ENCODE data around the gene COL21A1. TPM values are rescaled to one million over a fixed set of nuclear protein-coding genes. Genes with fewer than 3 reads are reported as not detected.

Gene COL21A1
- total and polyA plus RNA-seq, 2 of the 13 experiments (the other 11 are each of a cell fraction or from before 2014, with no cell fraction given): 0.13 TPM; not detected in 1

DNA sequence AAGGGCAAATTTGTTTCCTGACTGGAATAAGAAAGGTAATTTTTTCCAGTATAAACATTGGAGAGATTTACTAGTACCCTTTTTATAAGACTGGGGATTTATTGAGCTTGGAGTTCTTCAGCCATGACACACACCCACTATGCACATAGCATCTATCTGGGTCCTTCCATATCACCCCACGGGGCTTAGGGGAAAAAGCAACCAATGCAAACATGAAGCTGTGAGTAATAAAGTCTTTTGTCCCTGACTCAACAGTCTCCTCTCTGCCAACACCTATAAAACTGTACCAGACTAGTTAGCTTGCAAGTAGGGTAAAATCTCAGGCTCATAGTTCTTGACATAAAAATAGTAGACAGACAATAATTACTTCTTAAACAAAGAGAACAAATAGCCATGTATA lies 23.4 kb downstream of the COL21A1 start:
- Histone ChIP-seq H3K4me1 (ENCODE audit: insufficient read depth, low read length) (no peaks in the 10 kb centered on the region), H4K20me1 (ENCODE audit: insufficient read depth, low read length) (no peaks in the 10 kb centered on the region), H3K4me3 (replicated peaks in 1 of 3; ENCODE audit: insufficient read depth in 1 of 3, low read depth in 2 of 3, low read length in 3 of 3) (no peak overlapping the region), H3K4me2 (ENCODE audit: low read depth, low read length) (no peak overlapping the region), H3K9me3 (ENCODE audit: low read length) (no peaks in the 10 kb centered on the region), H3K27ac (ENCODE audit: extremely low read length, insufficient read depth, low read length) (no peak overlapping the region), H2AFZ (ENCODE audit: low read length) (no peak overlapping the region), H3K36me3 (replicated peaks in 1 of 2; ENCODE audit: control insufficient read depth in 1 of 2, insufficient read depth in 2 of 2, low read length in 2 of 2) (no peaks in the 10 kb centered on the region), H3K79me2 (ENCODE audit: insufficient read depth, low read length) (no peaks in the 10 kb centered on the region), H3K9ac (ENCODE audit: insufficient read depth, low read depth, low read length) (no peak overlapping the region), H3K27me3 (ENCODE audit: control insufficient read depth in 1 of 2, insufficient read depth in 2 of 2, low read length in 2 of 2) (no peaks in the 10 kb centered on the region)
- ChIA-PET POLR2A (no interaction called here), CTCF (ENCODE audit: low intra/inter-chr PET ratio, low total read pairs) (no interaction called here)
- intact Hi-C loops (cut with micrococcal nuclease; ENCODE audit: unreplicated experiment) (no loop called here), in situ Hi-C loops (cut with HindIII; ENCODE audit: extremely low pct_ligation_motif_present, low pct_unique_long_range_greater_than_20kb) (no loop called here)
- WGBS (ENCODE audit: low lambda C conversion rate): 0% methylated on average over 1 of the region's 1 CpG
- DNase-seq (ENCODE audit: low spot score) (no peak), ATAC-seq (no peak), FAIRE-seq (no peak)
- TF ChIP-seq ZBTB1 (CRISPR knock-in tag; IDR thresholded peaks at IDR 0.05; ENCODE audit: borderline replicate concordance) (no peak), THYN1 (CRISPR knock-in tag; IDR thresholded peaks at IDR 0.05; ENCODE audit: borderline replicate concordance, low read depth) (no peak), ZNF737 (CRISPR knock-in tag; IDR thresholded peaks at IDR 0.05; ENCODE audit: borderline replicate concordance) (no peak), CEBPZ (IDR thresholded peaks at IDR 0.05; ENCODE audit: low read length) (no peak), ZNF841 (CRISPR knock-in tag; IDR thresholded peaks at IDR 0.05; ENCODE audit: borderline replicate concordance) (no peak)
- TF ChIP-seq, protein P1, sequence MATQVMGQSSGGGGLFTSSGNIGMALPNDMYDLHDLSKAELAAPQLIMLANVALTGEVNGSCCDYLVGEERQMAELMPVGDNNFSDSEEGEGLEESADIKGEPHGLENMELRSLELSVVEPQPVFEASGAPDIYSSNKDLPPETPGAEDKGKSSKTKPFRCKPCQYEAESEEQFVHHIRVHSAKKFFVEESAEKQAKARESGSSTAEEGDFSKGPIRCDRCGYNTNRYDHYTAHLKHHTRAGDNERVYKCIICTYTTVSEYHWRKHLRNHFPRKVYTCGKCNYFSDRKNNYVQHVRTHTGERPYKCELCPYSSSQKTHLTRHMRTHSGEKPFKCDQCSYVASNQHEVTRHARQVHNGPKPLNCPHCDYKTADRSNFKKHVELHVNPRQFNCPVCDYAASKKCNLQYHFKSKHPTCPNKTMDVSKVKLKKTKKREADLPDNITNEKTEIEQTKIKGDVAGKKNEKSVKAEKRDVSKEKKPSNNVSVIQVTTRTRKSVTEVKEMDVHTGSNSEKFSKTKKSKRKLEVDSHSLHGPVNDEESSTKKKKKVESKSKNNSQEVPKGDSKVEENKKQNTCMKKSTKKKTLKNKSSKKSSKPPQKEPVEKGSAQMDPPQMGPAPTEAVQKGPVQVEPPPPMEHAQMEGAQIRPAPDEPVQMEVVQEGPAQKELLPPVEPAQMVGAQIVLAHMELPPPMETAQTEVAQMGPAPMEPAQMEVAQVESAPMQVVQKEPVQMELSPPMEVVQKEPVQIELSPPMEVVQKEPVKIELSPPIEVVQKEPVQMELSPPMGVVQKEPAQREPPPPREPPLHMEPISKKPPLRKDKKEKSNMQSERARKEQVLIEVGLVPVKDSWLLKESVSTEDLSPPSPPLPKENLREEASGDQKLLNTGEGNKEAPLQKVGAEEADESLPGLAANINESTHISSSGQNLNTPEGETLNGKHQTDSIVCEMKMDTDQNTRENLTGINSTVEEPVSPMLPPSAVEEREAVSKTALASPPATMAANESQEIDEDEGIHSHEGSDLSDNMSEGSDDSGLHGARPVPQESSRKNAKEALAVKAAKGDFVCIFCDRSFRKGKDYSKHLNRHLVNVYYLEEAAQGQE (IDR thresholded peaks at IDR 0.05; ENCODE audit: borderline replicate concordance in 1 of 2, low read depth in 1 of 2, low read length in 2 of 2): no peak
- no TSS peak for BruUV-seq (replicated peaks)

Measured in HepG2 (cell line).